HepG2 (cell line): ENCODE data around the gene OXLD1. TPM values are rescaled to one million over a fixed set of nuclear protein-coding genes. Genes with fewer than 3 reads are reported as not detected.
A peak's percentile ranks its signal among the peaks of the same experiment; 100 is the strongest.

Experiments
- ATF6 ChIP-seq: sonication (generic); formaldehyde crosslinking; conservative IDR thresholded peaks from 2 replicates; pipeline ENCODE4 v1.4.0; 2020; ENCODE audit warnings: missing genetic modification reagents
- BORCS8-MEF2B ChIP-seq: sonication (generic); formaldehyde crosslinking; IDR thresholded peaks from 2 replicates; pipeline ENCODE4 v1.8.0; 2022; ENCODE audit warnings: mild to moderate bottlenecking, missing genetic modification reagents
- CENPX ChIP-seq: sonication (generic); formaldehyde crosslinking; IDR thresholded peaks from 2 replicates; pipeline ENCODE4 v1.9.0; 2021; ENCODE audit warnings: mild to moderate bottlenecking, missing genetic modification reagents, moderate library complexity
- DNMT1 ChIP-seq: sonication (generic); formaldehyde crosslinking; IDR thresholded peaks from 2 replicates; pipeline ENCODE4 v1.5.1; 2020; ENCODE audit warnings: mild to moderate bottlenecking, missing genetic modification reagents
- EZH2 ChIP-seq: conservative IDR thresholded peaks from 2 replicates; pipeline ENCODE4 v1.6.1; 2012; ENCODE audit warnings: mild to moderate bottlenecking, low read depth, low read length, moderate library complexity
- FOXA1 ChIP-seq, 2 experiments: fragments of 450-650 bp in 1 of 2; sonication (generic) in 1 of 2; formaldehyde crosslinking in 1 of 2; IDR thresholded peaks; 2 replicates each; pipeline versions ENCODE4 v1.4.0 to v1.6.1; 2016 to 2020; ENCODE audit warnings: missing genetic modification reagents in 1 of 2
- HNF1B ChIP-seq: sonication (generic); formaldehyde crosslinking; IDR thresholded peaks from 2 replicates; pipeline ENCODE4 v1.5.1; 2020; ENCODE audit warnings: mild to moderate bottlenecking, moderate library complexity, missing genetic modification reagents
- KDM4B ChIP-seq: sonication (generic); formaldehyde crosslinking; IDR thresholded peaks from 2 replicates; pipeline ENCODE4 v1.4.0; 2020; ENCODE audit warnings: missing genetic modification reagents
- MAFG ChIP-seq: sonication (generic); formaldehyde crosslinking; IDR thresholded peaks from 2 replicates; pipeline ENCODE4 v1.5.1; 2020; ENCODE audit warnings: mild to moderate bottlenecking, missing genetic modification reagents
- NR2F6 ChIP-seq, 2 experiments: IDR thresholded peaks; 2 replicates each; pipeline ENCODE4 v1.6.1; 2016; ENCODE audit warnings: antibody characterized with exemption in 1 of 2, mild to moderate bottlenecking in 1 of 2
- POLR2A ChIP-seq, 2 experiments: IDR thresholded peaks; 2 replicates each; pipeline ENCODE4 v1.6.1; 2011; ENCODE audit warnings: low read depth in 2 of 2, low read length in 2 of 2, mild to moderate bottlenecking in 1 of 2, moderate library complexity in 1 of 2; ENCODE audit not compliant: insufficient read depth in 1 of 2
- SATB2 ChIP-seq: sonication (generic); formaldehyde crosslinking; IDR thresholded peaks from 2 replicates; pipeline ENCODE4 v1.5.0; 2020; ENCODE audit warnings: missing genetic modification reagents
- SCMH1 ChIP-seq: sonication (generic); formaldehyde crosslinking; IDR thresholded peaks from 2 replicates; pipeline ENCODE4 v1.9.0; 2021; ENCODE audit warnings: missing genetic modification reagents, mild to moderate bottlenecking, borderline replicate concordance
- SOX13 ChIP-seq, 3 experiments: fragments of 450-650 bp in 1 of 3; sonication (generic) in 1 of 3; formaldehyde crosslinking in 1 of 3; IDR thresholded peaks in 2 of 3; conservative IDR thresholded peaks in 1 of 3; 2 replicates each; pipeline versions ENCODE4 v1.5.0 to v1.6.1; 2016 to 2020; ENCODE audit warnings: antibody characterized with exemption in 1 of 3, mild to moderate bottlenecking in 1 of 3, missing compliant biosample characterization in 1 of 3, missing genetic modification reagents in 1 of 3, moderate library complexity in 1 of 3
- SP4 ChIP-seq: sonication (generic); formaldehyde crosslinking; IDR thresholded peaks from 2 replicates; pipeline ENCODE4 v1.8.1; 2023; ENCODE audit warnings: mild to moderate bottlenecking, missing genetic modification reagents
- U2AF2 ChIP-seq: fragments of 200-400 bp; formaldehyde crosslinking; IDR thresholded peaks from 2 replicates; pipeline ENCODE4 v1.6.1; 2017; ENCODE audit warnings: low read depth, mild to moderate bottlenecking, low read length
- ZIK1 ChIP-seq: sonication (generic); formaldehyde crosslinking; IDR thresholded peaks from 2 replicates; pipeline ENCODE4 v1.5.0; 2020; ENCODE audit warnings: mild to moderate bottlenecking, low read depth, missing genetic modification reagents, borderline replicate concordance
- ZNF24 ChIP-seq: fragments of 450-650 bp; IDR thresholded peaks from 2 replicates; pipeline ENCODE4 v1.6.1; 2017; ENCODE audit warnings: antibody characterized with exemption, mild to moderate bottlenecking
- ZNF3 ChIP-seq: IDR thresholded peaks from 2 replicates; pipeline ENCODE4 v1.7.0; 2017; ENCODE audit warnings: inconsistent platforms
- ZNF350 ChIP-seq: sonication (generic); formaldehyde crosslinking; IDR thresholded peaks from 2 replicates; pipeline ENCODE4 v1.4.0; 2020; ENCODE audit warnings: mild to moderate bottlenecking, low read depth, missing genetic modification reagents, borderline replicate concordance
- ZNF558 ChIP-seq: sonication (generic); formaldehyde crosslinking; IDR thresholded peaks from 2 replicates; pipeline ENCODE4 v1.9.0; 2022; ENCODE audit warnings: mild to moderate bottlenecking, missing genetic modification reagents, borderline replicate concordance
- ZNF563 ChIP-seq: sonication (generic); formaldehyde crosslinking; IDR thresholded peaks from 2 replicates; pipeline ENCODE4 v1.8.0; 2022; ENCODE audit warnings: mild to moderate bottlenecking, moderate library complexity, missing genetic modification reagents
- ZNF570 ChIP-seq: sonication (generic); formaldehyde crosslinking; IDR thresholded peaks from 2 replicates; pipeline ENCODE4 v1.4.0; 2020; ENCODE audit warnings: mild to moderate bottlenecking, missing genetic modification reagents, borderline replicate concordance
- polyA plus RNA-seq, 8 experiments: library from polyadenylated mRNA; depleted of rRNA in 3 of 8; stranded (reverse) in 7 of 8; unstranded in 1 of 8; fragments of >200 nt; fragmentation: Illumina TruSeq in 4 of 8; extraction: Trizol in 4 of 8; gene quantifications; 2 replicates each; pipeline versions ENCODE4 v1.2.1 to v1.2.3, GENCODE V29; 2011 to 2016; ENCODE audit warnings: low read depth in 4 of 8, missing spikeins in 1 of 8, mixed read lengths in 1 of 8; ENCODE audit not compliant: insufficient read depth in 1 of 8
- total RNA-seq, 5 experiments: library from RNA; depleted of rRNA; stranded (reverse); fragments of >200 nt; fragmentation: Illumina TruSeq; extraction: Trizol; gene quantifications; 2 replicates each; pipeline ENCODE4 v1.2.3, GENCODE V29; 2016; ENCODE audit warnings: low read depth in 1 of 5
- TF ChIP-seq, protein P1 (sequence below): sonication (generic); formaldehyde crosslinking; IDR thresholded peaks from 2 replicates; pipeline ENCODE4 v1.4.0; 2020; ENCODE audit warnings: missing genetic modification reagents
- TF ChIP-seq, protein P2 (sequence below): sonication (generic); formaldehyde crosslinking; IDR thresholded peaks from 2 replicates; pipeline ENCODE4 v1.5.0; 2020; ENCODE audit warnings: mild to moderate bottlenecking, missing genetic modification reagents, moderate library complexity

OXLD1 gene
- total and polyA plus RNA-seq, 2 of the 13 experiments (the other 11 are each of a cell fraction or from before 2014, with no cell fraction given): 27.1 to 37.5 TPM

GRCh38 chr17:81701288-81702071 is 35.1 kb upstream of the OXLD1 start (continued):
- no peak for TF ChIP-seq ATF6 (CRISPR knock-in tag)
- TF ChIP-seq ZNF3 (CRISPR knock-in tag): no peak
- no peak for TF ChIP-seq NR2F6 (IDR thresholded peaks at IDR 0.05)
- TF ChIP-seq NR2F6 (CRISPR knock-in tag; IDR thresholded peaks at IDR 0.05): no peak
- no peak for TF ChIP-seq ZNF570 (CRISPR knock-in tag)
- 0 out of 2 replicates have a peak, but pooled peaks have one; percentile 22 for TF ChIP-seq HNF1B (CRISPR knock-in tag)
- TF ChIP-seq, protein P1, sequence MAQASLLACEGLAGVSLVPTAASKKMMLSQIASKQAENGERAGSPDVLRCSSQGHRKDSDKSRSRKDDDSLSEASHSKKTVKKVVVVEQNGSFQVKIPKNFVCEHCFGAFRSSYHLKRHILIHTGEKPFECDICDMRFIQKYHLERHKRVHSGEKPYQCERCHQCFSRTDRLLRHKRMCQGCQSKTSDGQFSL (CRISPR knock-in tag): peak; percentile 73
- no peak for TF ChIP-seq SOX13 (IDR thresholded peaks at IDR 0.05)
- no peak for TF ChIP-seq SOX13 (CRISPR knock-in tag; conservative IDR thresholded peaks at IDR 0.05 in 1 of 2, IDR thresholded peaks at IDR 0.05 in 1 of 2)
- no peak for TF ChIP-seq SATB2 (CRISPR knock-in tag)
- TF ChIP-seq POLR2A (IDR thresholded peaks at IDR 0.05; ENCODE audit: insufficient read depth in 1 of 2, low read depth in 2 of 2, low read length in 2 of 2): peak in 1 of 2 experiments; percentile 56; a peak in 2 of 4 replicates
- TF ChIP-seq SCMH1 (CRISPR knock-in tag): no peak
- TF ChIP-seq DNMT1 (CRISPR knock-in tag): no peak
- TF ChIP-seq KDM4B: no peak
- no peak for TF ChIP-seq MAFG (CRISPR knock-in tag)
- TF ChIP-seq ZNF558 (CRISPR knock-in tag): no peak
- TF ChIP-seq, protein P2, sequence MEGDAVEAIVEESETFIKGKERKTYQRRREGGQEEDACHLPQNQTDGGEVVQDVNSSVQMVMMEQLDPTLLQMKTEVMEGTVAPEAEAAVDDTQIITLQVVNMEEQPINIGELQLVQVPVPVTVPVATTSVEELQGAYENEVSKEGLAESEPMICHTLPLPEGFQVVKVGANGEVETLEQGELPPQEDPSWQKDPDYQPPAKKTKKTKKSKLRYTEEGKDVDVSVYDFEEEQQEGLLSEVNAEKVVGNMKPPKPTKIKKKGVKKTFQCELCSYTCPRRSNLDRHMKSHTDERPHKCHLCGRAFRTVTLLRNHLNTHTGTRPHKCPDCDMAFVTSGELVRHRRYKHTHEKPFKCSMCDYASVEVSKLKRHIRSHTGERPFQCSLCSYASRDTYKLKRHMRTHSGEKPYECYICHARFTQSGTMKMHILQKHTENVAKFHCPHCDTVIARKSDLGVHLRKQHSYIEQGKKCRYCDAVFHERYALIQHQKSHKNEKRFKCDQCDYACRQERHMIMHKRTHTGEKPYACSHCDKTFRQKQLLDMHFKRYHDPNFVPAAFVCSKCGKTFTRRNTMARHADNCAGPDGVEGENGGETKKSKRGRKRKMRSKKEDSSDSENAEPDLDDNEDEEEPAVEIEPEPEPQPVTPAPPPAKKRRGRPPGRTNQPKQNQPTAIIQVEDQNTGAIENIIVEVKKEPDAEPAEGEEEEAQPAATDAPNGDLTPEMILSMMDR (CRISPR knock-in tag): peak; percentile 61
- TF ChIP-seq ZIK1 (CRISPR knock-in tag): 0 out of 2 replicates have a peak, but pooled peaks have one; percentile 46
- TF ChIP-seq CENPX (CRISPR knock-in tag): no peak
- TF ChIP-seq SP4: peak; percentile 14; the same call in 1 of the 2 replicates
- no peak for TF ChIP-seq U2AF2
- no peak for TF ChIP-seq EZH2
- 0 out of 2 replicates have a peak, but pooled peaks have one; percentile 13 for TF ChIP-seq ZNF350 (CRISPR knock-in tag)
- TF ChIP-seq BORCS8-MEF2B: no peak
- no peak for TF ChIP-seq ZNF24
- TF ChIP-seq FOXA1 (IDR thresholded peaks at IDR 0.05): no peak
- no peak for TF ChIP-seq FOXA1 (CRISPR knock-in tag; IDR thresholded peaks at IDR 0.05)
- TF ChIP-seq ZNF563 (CRISPR knock-in tag): no peak
